OCI-LY3 (cell line): ENCODE data around the gene ACADM.
A peak's percentile ranks its signal among the peaks of the same experiment; 100 is the strongest.
"Not testable (repeated sequence)": the region's sequence is repeated elsewhere in the genome, so short reads cannot be mapped to it uniquely, and the experiment has no call there.

ENCODE experiments used
- H2AFZ ChIP-seq: fragments of 200-600, 300-600 bp; shearing (Covaris generic); 2 replicates; pipeline ENCODE4 v1.6.0; 2014; ENCODE audit warnings: antibody characterized with exemption, low read depth, low read length
- H3K27ac ChIP-seq: fragments of 200-600, 300-600 bp; sonication (generic); 2 replicates; pipeline ENCODE4 v1.5.1; 2014; ENCODE audit warnings: mild to moderate bottlenecking, low read length, moderate library complexity, mixed read lengths
- H3K27me3 ChIP-seq: fragments of 200-600, 300-600 bp; sonication (generic); 2 replicates; pipeline ENCODE4 v1.6.1; 2014; ENCODE audit warnings: low read depth, low read length, mixed read lengths
- H3K36me3 ChIP-seq: fragments of 200-600, 300-600 bp; sonication (generic); replicated peaks from 2 replicates; pipeline ENCODE3; 2014; ENCODE audit warnings: low read depth, low read length, mixed read lengths
- H3K4me1 ChIP-seq: fragments of 300-600, 200-600 bp; sonication (generic); 2 replicates; pipeline ENCODE4 v1.6.1; 2014; ENCODE audit warnings: low read length, mixed read lengths
- H3K4me2 ChIP-seq: fragments of 200-600, 300-600 bp; sonication (generic); 2 replicates; pipeline ENCODE4 v1.6.1; 2014; ENCODE audit warnings: low read length, mixed read lengths
- H3K4me3 ChIP-seq: fragments of 300-600, 200-600 bp; sonication (generic); 2 replicates; pipeline ENCODE4 v1.5.1; 2014; ENCODE audit warnings: antibody characterized with exemption, mild to moderate bottlenecking, low read length, moderate library complexity
- H3K79me2 ChIP-seq: fragments of 300-600, 200-600 bp; shearing (Covaris generic); 2 replicates; pipeline ENCODE4 v1.6.1; 2014; ENCODE audit warnings: mild to moderate bottlenecking, low read length, mixed read lengths
- H3K9ac ChIP-seq: fragments of 300-600, 200-600 bp; shearing (Covaris generic); 2 replicates; pipeline ENCODE4 v1.6.0; 2014; ENCODE audit warnings: mild to moderate bottlenecking, low read length, moderate library complexity
- H3K9me3 ChIP-seq: fragments of 200-600, 300-600 bp; shearing (Covaris generic); 2 replicates; pipeline ENCODE4 v1.6.1; 2014; ENCODE audit warnings: low read length, mixed read lengths; ENCODE audit not compliant: insufficient read depth
- H4K20me1 ChIP-seq: fragments of 200-600, 300-600 bp; sonication (generic); 2 replicates; pipeline ENCODE4 v1.6.1; 2016; ENCODE audit warnings: low read length, mixed read lengths; ENCODE audit not compliant: insufficient read depth
- EZH2phosphoT487 ChIP-seq: fragments of 200-600 bp; shearing (Covaris generic); IDR thresholded peaks from 2 replicates; pipeline ENCODE4 v1.6.1; 2018; ENCODE audit warnings: antibody characterized with exemption, mixed run types, low read depth
- TF ChIP-seq, protein P1 (sequence below): fragments of 200-600, 300-600 bp; sonication (generic); IDR thresholded peaks from 2 replicates; pipeline ENCODE4 v1.5.1; 2014; ENCODE audit warnings: antibody characterized with exemption, low read length, low read depth

The ACADM gene

GRCh38 chr1:75733661-75734060, 9.2 kb downstream of the ACADM start:
- Histone ChIP-seq H3K36me3 (peaks cover 11% of the 10 kb centered on the region), H3K9ac (no peak overlapping the region), H3K4me3 (no peak overlapping the region), H3K27ac (no peak overlapping the region), H2AFZ (no peak overlapping the region), H4K20me1 (no peaks in the 10 kb centered on the region), H3K9me3 (no peaks in the 10 kb centered on the region), H3K27me3 (no peaks in the 10 kb centered on the region), H3K79me2 (peaks cover 3% of the 10 kb centered on the region; the same call in 1 of the 2 replicates), H3K4me2 (no peak overlapping the region), H3K4me1 (peaks cover 16% of the 10 kb centered on the region)
- TF ChIP-seq, protein P1, sequence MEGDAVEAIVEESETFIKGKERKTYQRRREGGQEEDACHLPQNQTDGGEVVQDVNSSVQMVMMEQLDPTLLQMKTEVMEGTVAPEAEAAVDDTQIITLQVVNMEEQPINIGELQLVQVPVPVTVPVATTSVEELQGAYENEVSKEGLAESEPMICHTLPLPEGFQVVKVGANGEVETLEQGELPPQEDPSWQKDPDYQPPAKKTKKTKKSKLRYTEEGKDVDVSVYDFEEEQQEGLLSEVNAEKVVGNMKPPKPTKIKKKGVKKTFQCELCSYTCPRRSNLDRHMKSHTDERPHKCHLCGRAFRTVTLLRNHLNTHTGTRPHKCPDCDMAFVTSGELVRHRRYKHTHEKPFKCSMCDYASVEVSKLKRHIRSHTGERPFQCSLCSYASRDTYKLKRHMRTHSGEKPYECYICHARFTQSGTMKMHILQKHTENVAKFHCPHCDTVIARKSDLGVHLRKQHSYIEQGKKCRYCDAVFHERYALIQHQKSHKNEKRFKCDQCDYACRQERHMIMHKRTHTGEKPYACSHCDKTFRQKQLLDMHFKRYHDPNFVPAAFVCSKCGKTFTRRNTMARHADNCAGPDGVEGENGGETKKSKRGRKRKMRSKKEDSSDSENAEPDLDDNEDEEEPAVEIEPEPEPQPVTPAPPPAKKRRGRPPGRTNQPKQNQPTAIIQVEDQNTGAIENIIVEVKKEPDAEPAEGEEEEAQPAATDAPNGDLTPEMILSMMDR: no peak

GRCh38 chr1:75736016-75736415, 11.5 kb downstream of the ACADM start:
- Histone ChIP-seq H3K9ac (no peak overlapping the region), H3K79me2 (no peaks in the 10 kb centered on the region), H3K4me1 (peaks cover 6% of the 10 kb centered on the region), H3K27me3 (no peaks in the 10 kb centered on the region), H3K27ac (no peak overlapping the region), H3K4me2 (no peak overlapping the region), H3K9me3 (no peaks in the 10 kb centered on the region), H3K4me3 (no peak overlapping the region), H4K20me1 (no peaks in the 10 kb centered on the region), H2AFZ (no peak overlapping the region), H3K36me3 (peaks cover 15% of the 10 kb centered on the region)
- TF ChIP-seq EZH2phosphoT487: no peak
- TF ChIP-seq, protein P1: no peak

DNA sequence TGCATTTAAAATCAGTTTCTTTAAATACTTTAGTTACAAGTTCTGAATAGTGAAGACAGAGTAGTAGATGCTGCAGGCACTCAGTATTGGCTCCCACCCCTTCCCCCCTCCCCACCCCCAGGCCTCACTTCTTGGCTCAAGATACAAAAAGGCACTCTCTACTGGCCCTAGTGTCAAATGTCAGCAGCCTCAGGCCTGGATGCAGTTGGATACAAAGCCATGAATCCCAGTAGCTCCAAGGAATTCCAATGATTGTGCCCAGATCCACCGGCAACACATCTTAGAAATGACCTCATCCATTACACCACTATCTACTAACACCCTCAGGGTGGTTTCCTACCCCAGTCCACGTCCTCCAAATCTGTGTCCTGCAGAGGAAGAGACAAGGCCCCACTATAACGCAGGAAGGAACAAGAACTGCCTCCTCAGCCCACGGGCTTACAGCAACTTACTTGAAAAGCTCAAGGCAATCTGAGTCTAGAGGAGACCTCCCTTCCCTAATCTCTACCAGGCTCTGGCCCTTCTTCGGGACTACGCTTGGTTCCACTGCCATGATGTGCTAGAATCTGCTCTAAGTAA, 17.6 kb downstream of the ACADM start:
- Histone ChIP-seq H3K27me3 (no peaks in the 10 kb centered on the region), H3K9me3 (no peaks in the 10 kb centered on the region), H2AFZ (no peak overlapping the region), H3K36me3 (peaks cover 7% of the 10 kb centered on the region), H3K4me1 (peaks cover 15% of the 10 kb centered on the region), H3K27ac (no peak overlapping the region), H3K4me3 (no peak overlapping the region), H3K9ac (no peak overlapping the region), H3K4me2 (no peak overlapping the region), H4K20me1 (no peaks in the 10 kb centered on the region), H3K79me2 (no peaks in the 10 kb centered on the region)
- TF ChIP-seq, protein P1: no peak
- TF ChIP-seq EZH2phosphoT487: no peak

DNA sequence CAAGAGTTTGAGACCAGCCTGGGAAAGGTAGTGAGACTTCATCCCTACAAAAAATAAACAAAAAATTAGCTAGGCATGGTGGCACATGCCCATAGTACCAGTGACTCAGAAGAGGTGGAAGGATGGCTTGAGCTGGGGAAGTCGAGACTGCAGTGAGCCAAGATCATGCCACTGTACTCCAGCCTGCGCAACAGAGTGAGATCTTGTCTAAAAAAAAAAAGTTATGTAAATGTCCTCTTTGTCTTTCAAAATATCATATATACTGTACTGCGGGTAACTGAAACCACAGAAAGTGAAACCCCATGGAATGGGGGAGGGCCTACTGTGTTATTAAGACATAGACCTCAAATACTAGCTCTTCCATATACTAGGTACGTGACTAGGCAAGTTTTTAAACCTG, 20.8 kb downstream of the ACADM start:
- no peaks in the 10 kb centered on the region for H3K79me2 ChIP-seq
- H3K4me2 ChIP-seq: peak overlapping the region; percentile 52
- H4K20me1 ChIP-seq: no peaks in the 10 kb centered on the region
- H3K4me3 ChIP-seq: peak overlapping the region; percentile 35; the same call in 1 of the 2 replicates
- H3K4me1 ChIP-seq: peaks cover 15% of the 10 kb centered on the region
- no peaks in the 10 kb centered on the region for H3K36me3 ChIP-seq
- no peaks in the 10 kb centered on the region for H3K27me3 ChIP-seq
- no peaks in the 10 kb centered on the region for H3K9me3 ChIP-seq
- H3K9ac ChIP-seq: no peak overlapping the region
- TF ChIP-seq, protein P1: no peak
- no peak for TF ChIP-seq EZH2phosphoT487
- H2AFZ ChIP-seq: no peak overlapping the region
- peak overlapping the region; percentile 44; the same call in 1 of the 2 replicates for H3K27ac ChIP-seq

DNA sequence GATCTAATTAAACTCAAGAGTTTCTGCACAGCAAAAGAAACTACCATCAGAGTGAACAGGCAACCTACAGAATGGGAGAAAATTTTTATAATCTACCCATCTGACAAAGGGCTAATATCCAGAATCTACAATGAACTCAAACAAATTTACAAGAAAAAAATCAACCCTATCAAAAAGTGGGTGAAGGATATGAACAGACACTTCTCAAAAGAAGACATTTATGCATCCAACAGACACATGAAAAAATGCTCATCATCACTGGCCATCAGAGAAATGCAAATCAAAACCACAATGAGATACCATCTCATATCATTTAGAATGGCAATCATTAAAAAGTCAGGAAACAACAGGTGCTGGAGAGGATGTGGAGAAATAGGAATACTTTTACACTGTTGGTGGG, 32.7 kb downstream of the ACADM start:
- H4K20me1 ChIP-seq, H3K27ac ChIP-seq, H3K27me3 ChIP-seq, H3K9ac ChIP-seq, H3K4me3 ChIP-seq, H3K79me2 ChIP-seq, H3K9me3 ChIP-seq, H2AFZ ChIP-seq, H3K4me1 ChIP-seq, H3K36me3 ChIP-seq, H3K4me2 ChIP-seq: not testable (repeated sequence)

- H4K20me1 ChIP-seq, H3K27ac ChIP-seq, H3K36me3 ChIP-seq, H3K79me2 ChIP-seq, H3K4me3 ChIP-seq, H3K9me3 ChIP-seq, H3K27me3 ChIP-seq, H2AFZ ChIP-seq, H3K4me2 ChIP-seq, H3K4me1 ChIP-seq, H3K9ac ChIP-seq: not testable (repeated sequence)
These were observed 34.0 kb downstream of the ACADM start for GRCh38 chr1:75758543-75758942.
